ENCODE results near the gene STARD13.
A peak's percentile ranks its signal among the peaks of the same experiment; 100 is the strongest.

The STARD13 gene

GRCh38 chr13:33275916-33276315, 9.6 kb downstream of the STARD13 start:
- no peak for DNase-seq (ENCODE audit: low read depth)

DNA sequence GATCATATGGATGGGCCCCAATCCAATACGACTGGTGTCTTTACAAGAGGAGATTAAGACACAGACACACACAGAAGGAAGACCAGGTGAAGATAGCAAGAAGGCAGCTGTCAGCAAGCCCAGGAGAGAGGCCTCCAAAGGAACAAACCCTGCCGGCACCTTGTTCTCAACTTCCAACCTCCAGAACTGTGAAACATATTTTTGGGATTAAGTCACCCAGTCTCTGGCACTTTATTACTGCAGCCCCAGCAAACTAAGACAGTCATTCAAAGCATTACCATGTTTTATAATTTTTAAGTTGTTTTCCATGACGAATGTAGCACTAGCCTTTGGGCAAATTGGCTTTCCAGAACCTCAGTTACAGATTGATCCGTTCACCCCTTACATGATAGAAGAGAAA, 11.3 kb downstream of the STARD13 start:
- DNase-seq (ENCODE audit: low read depth) = no peak

DNA sequence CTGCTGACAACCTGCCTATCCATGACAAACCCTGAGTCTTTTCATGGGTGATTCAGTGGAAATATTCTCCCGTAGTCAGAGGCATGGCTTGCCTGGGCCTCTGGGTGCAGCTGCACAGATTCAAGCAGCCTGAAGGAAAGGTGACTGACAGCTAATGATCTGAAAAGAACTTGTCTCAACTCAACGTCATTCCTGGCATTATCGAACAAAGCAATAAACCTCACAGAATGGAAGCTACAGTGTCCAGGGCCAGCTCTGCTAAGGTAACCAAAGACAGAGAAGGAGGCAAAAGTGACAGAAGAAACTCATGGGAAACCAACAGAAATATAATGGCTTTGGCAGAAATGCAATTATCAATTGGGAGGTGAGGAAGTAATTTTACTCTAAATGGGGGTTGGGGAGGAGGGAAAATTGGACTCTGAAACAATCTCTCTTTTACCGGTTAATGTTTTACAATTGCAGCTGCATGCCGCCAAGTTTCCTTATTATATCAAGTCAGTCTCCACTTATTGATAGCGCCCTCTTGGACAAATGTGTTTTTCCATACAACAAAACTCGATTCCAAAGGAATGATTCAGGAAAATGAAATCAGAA, 12.9 kb downstream of the STARD13 start:
- peak; percentile 73 for DNase-seq (ENCODE audit: low read depth)

GRCh38 chr13:33271759-33272158, 13.8 kb downstream of the STARD13 start:
- no peak for DNase-seq (ENCODE audit: low read depth)

DNA sequence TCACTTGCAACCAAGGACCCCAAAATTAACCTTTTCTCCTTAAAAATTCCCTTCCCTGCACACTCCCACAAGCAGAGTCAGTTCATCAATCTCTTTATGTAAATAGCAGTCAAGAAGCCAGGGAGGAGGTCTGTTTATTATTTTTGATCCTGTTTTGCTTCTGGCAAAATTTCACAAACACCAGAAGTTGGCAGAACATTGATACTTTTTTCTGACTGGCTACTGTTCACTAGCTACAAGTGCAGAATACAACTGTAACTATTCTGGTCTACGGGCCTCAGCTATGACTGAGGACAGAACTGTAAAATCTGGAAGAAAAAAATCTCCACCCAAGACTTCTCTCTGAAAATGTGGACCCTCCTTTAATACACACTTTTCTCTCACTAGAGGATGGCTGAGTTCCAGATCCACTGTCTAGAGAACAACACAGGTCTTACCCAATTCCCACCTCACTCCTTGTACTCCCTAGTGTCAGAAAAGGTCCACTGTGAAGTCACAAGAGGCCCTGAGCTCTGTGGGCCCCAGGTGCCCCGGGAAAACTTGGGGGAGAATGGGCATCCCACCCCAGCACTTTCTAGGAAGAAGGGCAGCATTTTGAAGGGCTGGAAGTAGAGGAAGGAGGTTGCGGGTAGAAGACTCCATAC, 14.5 kb downstream of the STARD13 start:
- DNase-seq (ENCODE audit: low read depth) = peak; percentile 52

- DNase-seq (ENCODE audit: low read depth) = no peak
These were observed 19.9 kb downstream of the STARD13 start for GRCh38 chr13:33265607-33266006.

DNA sequence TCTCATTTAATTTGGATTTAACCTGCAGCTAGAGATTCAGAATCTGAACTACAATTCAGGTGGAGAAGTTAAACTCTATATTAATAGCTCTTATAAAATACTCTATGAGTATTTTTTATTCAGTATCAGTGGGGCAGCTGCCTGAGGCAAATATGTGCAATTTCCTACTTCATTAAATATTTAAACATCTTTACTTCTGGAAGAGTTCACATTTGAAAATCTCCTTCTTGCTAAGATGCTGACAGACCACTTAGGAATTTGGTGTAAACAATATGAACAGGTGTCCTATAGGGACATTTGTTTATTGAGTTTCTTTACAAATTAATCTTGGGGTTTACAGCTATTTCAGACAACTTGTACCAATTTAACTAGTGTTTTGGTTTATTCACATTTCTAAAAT, 20.4 kb downstream of the STARD13 start:
- no peak for DNase-seq (ENCODE audit: low read depth)

- no peak for DNase-seq (ENCODE audit: low read depth)
These were observed 21.0 kb downstream of the STARD13 start for GRCh38 chr13:33264620-33264978.

- DNase-seq (ENCODE audit: low read depth) = no peak
These were observed 21.5 kb downstream of the STARD13 start for GRCh38 chr13:33263976-33264619.

DNA sequence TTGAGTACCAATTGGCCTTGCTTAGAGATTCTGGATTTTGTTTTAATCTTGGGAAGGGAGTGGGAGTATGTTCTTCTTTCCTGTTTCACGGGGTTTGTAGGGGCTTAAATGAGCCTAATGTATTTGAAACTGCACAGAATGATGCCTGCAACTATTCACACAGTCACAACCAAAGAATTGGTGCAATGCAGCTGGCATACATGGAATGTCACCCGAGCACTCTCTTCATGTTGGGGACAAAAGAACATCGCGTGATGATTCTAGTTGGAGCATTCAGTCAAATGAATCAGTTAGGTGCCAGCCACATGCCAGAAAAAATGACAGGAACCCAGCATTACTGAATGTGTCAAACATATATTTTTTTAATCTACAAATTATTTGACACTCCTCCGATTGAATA, 22.1 kb downstream of the STARD13 start:
- no peak for DNase-seq (ENCODE audit: low read depth)

GRCh38 chr13:33262997-33263396, 22.6 kb downstream of the STARD13 start:
- no peak for DNase-seq (ENCODE audit: low read depth)

- DNase-seq (ENCODE audit: low read depth) = no peak
These were observed 23.0 kb downstream of the STARD13 start for GRCh38 chr13:33262594-33262993.

GRCh38 chr13:33262062-33262487, 23.5 kb downstream of the STARD13 start:
- peak; percentile 68 for DNase-seq (ENCODE audit: low read depth)

- DNase-seq (ENCODE audit: low read depth) = no peak
These were observed 24.0 kb downstream of the STARD13 start for GRCh38 chr13:33261387-33262061.

GRCh38 chr13:33260168-33261098, 25.1 kb downstream of the STARD13 start:
- DNase-seq (ENCODE audit: low read depth) = peak; percentile 83

DNA sequence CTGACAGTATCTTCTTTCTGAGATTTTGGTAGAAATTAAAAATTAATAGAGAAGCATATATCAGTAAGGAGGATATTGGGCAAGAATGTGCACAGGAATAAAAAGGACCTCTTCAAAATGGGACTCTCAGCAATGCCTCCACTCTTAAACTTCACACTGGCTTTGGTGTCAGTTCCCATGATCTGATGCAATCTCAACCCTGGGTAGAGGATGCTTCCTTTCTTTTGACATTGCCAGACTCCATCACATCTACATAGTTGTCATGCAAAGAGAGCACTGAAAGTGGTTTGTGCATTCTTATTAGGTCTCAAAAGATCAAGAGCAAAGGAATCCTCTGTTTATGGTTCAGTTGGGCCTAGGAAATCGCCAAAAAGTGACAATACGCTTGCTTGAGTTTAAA, 26.3 kb downstream of the STARD13 start:
- no peak for DNase-seq (ENCODE audit: low read depth)

DNA sequence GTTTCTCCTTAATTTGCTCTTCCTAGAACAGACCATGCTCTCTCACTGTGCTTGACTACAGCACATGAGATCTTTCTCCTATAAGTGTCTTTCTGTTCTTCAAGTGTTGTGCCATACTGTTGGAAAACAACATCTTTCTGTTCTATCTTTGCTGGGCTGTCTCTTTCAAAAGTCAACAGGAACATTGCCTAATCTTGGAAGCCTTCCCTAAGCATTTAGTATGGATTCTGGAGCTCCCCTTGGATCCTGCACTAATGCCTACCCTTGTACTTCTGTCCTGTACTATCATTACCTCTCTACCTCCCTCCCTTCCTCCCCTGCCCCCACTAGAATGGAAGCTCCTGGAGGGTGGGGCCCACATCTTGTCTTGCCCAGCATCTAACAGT, 26.8 kb downstream of the STARD13 start:
- DNase-seq (ENCODE audit: low read depth) = no peak

GRCh38 chr13:33257841-33258807, 27.4 kb downstream of the STARD13 start:
- no peak for DNase-seq (ENCODE audit: low read depth)

DNA sequence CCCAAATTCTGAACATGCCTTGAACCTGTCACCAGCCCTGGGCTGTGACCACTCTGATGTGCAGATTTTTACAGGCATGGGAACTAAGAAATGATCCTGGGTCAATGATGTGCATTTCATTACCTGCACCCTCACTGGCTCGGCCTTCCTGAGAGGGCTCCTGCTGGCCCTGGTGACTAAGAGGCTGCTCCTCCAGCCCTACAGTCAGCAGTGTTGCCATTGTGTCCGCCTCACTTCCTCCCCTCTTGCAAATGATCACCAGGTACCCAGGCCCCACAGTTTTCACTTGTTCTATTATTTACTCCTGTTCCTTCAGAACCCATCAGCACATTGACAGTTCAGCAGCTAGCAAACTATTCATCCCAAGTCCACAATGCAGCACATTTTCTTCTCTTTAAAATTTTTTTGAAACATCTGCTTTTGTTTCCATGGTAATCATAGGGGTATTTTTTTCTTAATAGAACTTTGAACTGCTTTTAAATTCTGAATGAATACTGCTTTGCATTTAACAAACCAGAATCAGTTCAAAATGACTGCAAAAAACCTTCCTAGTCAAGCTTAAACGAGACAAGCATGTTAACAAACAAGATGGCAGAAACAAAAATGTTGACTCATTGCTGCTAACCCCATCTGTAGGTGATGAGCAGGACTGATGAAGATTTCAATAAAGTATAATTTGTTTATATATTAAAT, 29.3 kb downstream of the STARD13 start:
- no peak for DNase-seq (ENCODE audit: low read depth)

GRCh38 chr13:33252135-33252534, 33.4 kb downstream of the STARD13 start:
- DNase-seq (ENCODE audit: low read depth) = no peak

Data from iris pigment epithelial cell (primary cell).